HepG2 (cell line): Measurements from ENCODE around the gene SLC10A1. TPM values are rescaled to one million over a fixed set of nuclear protein-coding genes. Genes with fewer than 3 reads are reported as not detected.

ENCODE experiments used
- ATF4 ChIP-seq, 2 experiments: fragments of 450-650 bp in 1 of 2; sonication (generic) in 1 of 2; formaldehyde crosslinking; IDR thresholded peaks; 2 replicates each; pipeline versions ENCODE4 v1.5.0 to v1.8.0; 2020 to 2022; ENCODE audit warnings: mild to moderate bottlenecking in 1 of 2, missing genetic modification reagents in 1 of 2
- ATM ChIP-seq: fragments of 450-650 bp; IDR thresholded peaks from 2 replicates; pipeline ENCODE4 v1.7.1; 2017; ENCODE audit warnings: mild to moderate bottlenecking, borderline replicate concordance
- ESRRA ChIP-seq: sonication (generic); formaldehyde crosslinking; IDR thresholded peaks from 2 replicates; pipeline ENCODE4 v1.5.1; 2020; ENCODE audit warnings: mild to moderate bottlenecking, low read depth, missing genetic modification reagents
- FOXA3 ChIP-seq: IDR thresholded peaks from 2 replicates; pipeline ENCODE4 v1.6.1; 2016; ENCODE audit warnings: missing genetic modification reagents, missing compliant biosample characterization
- GTF2F1 ChIP-seq: fragments of 150-350 bp; IDR thresholded peaks from 2 replicates; pipeline ENCODE4 v1.6.1; 2014; ENCODE audit warnings: low read length
- HOMEZ ChIP-seq: IDR thresholded peaks from 2 replicates; pipeline ENCODE4 v1.6.1; 2016; ENCODE audit warnings: low read depth
- KAT2B ChIP-seq: fragments of 150-350 bp; IDR thresholded peaks from 2 replicates; pipeline ENCODE4 v1.6.1; 2014; ENCODE audit warnings: low read depth, low read length, borderline replicate concordance
- KLF6 ChIP-seq: IDR thresholded peaks from 2 replicates; pipeline ENCODE4 v1.8.0; 2016; ENCODE audit warnings: missing biosample characterization, missing genetic modification reagents
- NR2C2 ChIP-seq: sonication (generic); formaldehyde crosslinking; IDR thresholded peaks from 2 replicates; pipeline ENCODE4 v1.4.0; 2020; ENCODE audit warnings: missing genetic modification reagents, mild to moderate bottlenecking, moderate library complexity, borderline replicate concordance
- PLRG1 ChIP-seq: fragments of 450-650 bp; conservative IDR thresholded peaks from 2 replicates; pipeline ENCODE4 v1.6.1; 2016
- SMAD1 ChIP-seq: sonication (generic); formaldehyde crosslinking; IDR thresholded peaks from 2 replicates; pipeline ENCODE4 v1.4.0; 2020; ENCODE audit warnings: missing genetic modification reagents, low read depth, mild to moderate bottlenecking, borderline replicate concordance
- STAG1 ChIP-seq: sonication (generic); formaldehyde crosslinking; IDR thresholded peaks from 2 replicates; pipeline ENCODE4 v1.4.0; 2020; ENCODE audit warnings: missing genetic modification reagents
- TBX3 ChIP-seq: fragments of 450-650 bp; IDR thresholded peaks from 2 replicates; pipeline ENCODE4 v1.6.1; 2017; ENCODE audit warnings: antibody characterized with exemption, mild to moderate bottlenecking, inconsistent platforms, borderline replicate concordance
- ZBTB7B ChIP-seq: sonication (generic); formaldehyde crosslinking; IDR thresholded peaks from 2 replicates; pipeline ENCODE4 v1.4.0; 2020; ENCODE audit warnings: missing genetic modification reagents
- ZNF12 ChIP-seq: sonication (generic); formaldehyde crosslinking; IDR thresholded peaks from 2 replicates; pipeline ENCODE4 v1.5.0; 2020; ENCODE audit warnings: missing genetic modification reagents
- ZNF142 ChIP-seq: sonication (generic); formaldehyde crosslinking; IDR thresholded peaks from 2 replicates; pipeline ENCODE4 v1.4.0; 2020; ENCODE audit warnings: missing genetic modification reagents
- ZNF160 ChIP-seq: sonication (generic); formaldehyde crosslinking; IDR thresholded peaks from 2 replicates; pipeline ENCODE4 v1.8.0; 2022; ENCODE audit warnings: mild to moderate bottlenecking, inconsistent platforms, missing genetic modification reagents
- ZNF275 ChIP-seq: sonication (generic); formaldehyde crosslinking; IDR thresholded peaks from 2 replicates; pipeline ENCODE4 v1.8.0; 2022; ENCODE audit warnings: missing genetic modification reagents, mild to moderate bottlenecking, inconsistent platforms, borderline replicate concordance
- ZNF878 ChIP-seq: sonication (generic); formaldehyde crosslinking; IDR thresholded peaks from 2 replicates; pipeline ENCODE4 v1.8.1; 2023; ENCODE audit warnings: mild to moderate bottlenecking, missing genetic modification reagents, moderate library complexity
- ZNF879 ChIP-seq: sonication (generic); formaldehyde crosslinking; IDR thresholded peaks from 2 replicates; pipeline ENCODE4 v1.8.1; 2023; ENCODE audit warnings: missing genetic modification reagents
- polyA plus RNA-seq, 8 experiments: library from polyadenylated mRNA; depleted of rRNA in 3 of 8; stranded (reverse) in 7 of 8; unstranded in 1 of 8; fragments of >200 nt; fragmentation: Illumina TruSeq in 4 of 8; extraction: Trizol in 4 of 8; gene quantifications; 2 replicates each; pipeline versions ENCODE4 v1.2.1 to v1.2.3, GENCODE V29; 2011 to 2016; ENCODE audit warnings: low read depth in 4 of 8, missing spikeins in 1 of 8, mixed read lengths in 1 of 8; ENCODE audit not compliant: insufficient read depth in 1 of 8
- total RNA-seq, 5 experiments: library from RNA; depleted of rRNA; stranded (reverse); fragments of >200 nt; fragmentation: Illumina TruSeq; extraction: Trizol; gene quantifications; 2 replicates each; pipeline ENCODE4 v1.2.3, GENCODE V29; 2016; ENCODE audit warnings: low read depth in 1 of 5

Gene SLC10A1
- total and polyA plus RNA-seq, 2 of the 13 experiments (the other 11 are each of a cell fraction or from before 2014, with no cell fraction given): 0.17 TPM; not detected in 1

GRCh38 chr14:69767369-69767999, 29.6 kb downstream of the SLC10A1 start (continued):
- no peak for TF ChIP-seq ATF4 (CRISPR knock-in tag; IDR thresholded peaks at IDR 0.05)
- TF ChIP-seq ZNF275 (CRISPR knock-in tag): no peak
- no peak for TF ChIP-seq ZBTB7B (CRISPR knock-in tag)
- TF ChIP-seq STAG1 (CRISPR knock-in tag): no peak
- TF ChIP-seq ZNF160 (CRISPR knock-in tag): no peak
- TF ChIP-seq ZNF142 (CRISPR knock-in tag): no peak; the same call in 1 of the 2 replicates
- TF ChIP-seq FOXA3 (CRISPR knock-in tag): peak; percentile 41; the same call in 1 of the 2 replicates
- no peak for TF ChIP-seq GTF2F1
- peak; percentile 32; the same call in 1 of the 2 replicates for TF ChIP-seq ZNF879 (CRISPR knock-in tag)
- TF ChIP-seq KAT2B: no peak
- TF ChIP-seq TBX3: no peak
- TF ChIP-seq ZNF12 (CRISPR knock-in tag): no peak
- no peak for TF ChIP-seq ZNF878
- no peak for TF ChIP-seq KLF6 (CRISPR knock-in tag)
- TF ChIP-seq NR2C2 (CRISPR knock-in tag): no peak
- no peak for TF ChIP-seq ESRRA (CRISPR knock-in tag)
- no peak for TF ChIP-seq PLRG1
- TF ChIP-seq ATM: no peak
- TF ChIP-seq SMAD1 (CRISPR knock-in tag): no peak; the same call in 1 of the 2 replicates
- TF ChIP-seq HOMEZ (CRISPR knock-in tag): peak; percentile 28; the same call in 1 of the 2 replicates
